Measurements from ENCODE around the gene PMFBP1. TPM values are rescaled to one million over a fixed set of nuclear protein-coding genes. Genes with fewer than 3 reads are reported as not detected.

Gene PMFBP1
- total and polyA plus RNA-seq, 10 of the 15 experiments (the other 5 are each of a cell fraction or from before 2014, with no cell fraction given), result 0.40 to 2.3 (median 1.1) TPM

- RAD21 ChIA-PET (ENCODE audit: unreplicated experiment), result no interaction called here
- Histone ChIP-seq H3K27me3 (replicated peaks in 1 of 2; ENCODE audit: control insufficient read depth in 2 of 2, insufficient read depth in 2 of 2, low read length in 1 of 2) (no peaks in the 10 kb centered on the region), H4K20me1 (ENCODE audit: control insufficient read depth, insufficient read depth) (no peaks in the 10 kb centered on the region), H3K4me3 (no peak overlapping the region), H3K9ac (ENCODE audit: control insufficient read depth, insufficient read depth, low read length) (no peak overlapping the region), H3K9me3 (replicated peaks; ENCODE audit: control insufficient read depth, insufficient read depth, low read length) (no peaks in the 10 kb centered on the region), H3K36me3 (ENCODE audit: control insufficient read depth in 2 of 2, insufficient read depth in 2 of 2, low read length in 1 of 2) (no peaks in the 10 kb centered on the region), H3K27ac (ENCODE audit: control insufficient read depth, insufficient read depth) (no peak overlapping the region), H3K4me2 (ENCODE audit: control insufficient read depth, insufficient read depth) (no peak overlapping the region), H2AFZ (ENCODE audit: control insufficient read depth, low read depth, low read length) (no peak overlapping the region), H3K79me2 (ENCODE audit: control insufficient read depth, insufficient read depth, low read length) (no peaks in the 10 kb centered on the region), H3K4me1 (ENCODE audit: control insufficient read depth, insufficient read depth, low read length) (no peaks in the 10 kb centered on the region)
- no TSS peak for BruUV-seq (replicated peaks)
- TF ChIP-seq CEBPB (IDR thresholded peaks at IDR 0.05; ENCODE audit: borderline replicate concordance in 1 of 2, low read depth in 2 of 2, low read length in 2 of 2) (no peak), CHD4 (IDR thresholded peaks at IDR 0.05) (no peak), HDAC2 (IDR thresholded peaks at IDR 0.05) (no peak)
- TF ChIP-seq, protein P1, sequence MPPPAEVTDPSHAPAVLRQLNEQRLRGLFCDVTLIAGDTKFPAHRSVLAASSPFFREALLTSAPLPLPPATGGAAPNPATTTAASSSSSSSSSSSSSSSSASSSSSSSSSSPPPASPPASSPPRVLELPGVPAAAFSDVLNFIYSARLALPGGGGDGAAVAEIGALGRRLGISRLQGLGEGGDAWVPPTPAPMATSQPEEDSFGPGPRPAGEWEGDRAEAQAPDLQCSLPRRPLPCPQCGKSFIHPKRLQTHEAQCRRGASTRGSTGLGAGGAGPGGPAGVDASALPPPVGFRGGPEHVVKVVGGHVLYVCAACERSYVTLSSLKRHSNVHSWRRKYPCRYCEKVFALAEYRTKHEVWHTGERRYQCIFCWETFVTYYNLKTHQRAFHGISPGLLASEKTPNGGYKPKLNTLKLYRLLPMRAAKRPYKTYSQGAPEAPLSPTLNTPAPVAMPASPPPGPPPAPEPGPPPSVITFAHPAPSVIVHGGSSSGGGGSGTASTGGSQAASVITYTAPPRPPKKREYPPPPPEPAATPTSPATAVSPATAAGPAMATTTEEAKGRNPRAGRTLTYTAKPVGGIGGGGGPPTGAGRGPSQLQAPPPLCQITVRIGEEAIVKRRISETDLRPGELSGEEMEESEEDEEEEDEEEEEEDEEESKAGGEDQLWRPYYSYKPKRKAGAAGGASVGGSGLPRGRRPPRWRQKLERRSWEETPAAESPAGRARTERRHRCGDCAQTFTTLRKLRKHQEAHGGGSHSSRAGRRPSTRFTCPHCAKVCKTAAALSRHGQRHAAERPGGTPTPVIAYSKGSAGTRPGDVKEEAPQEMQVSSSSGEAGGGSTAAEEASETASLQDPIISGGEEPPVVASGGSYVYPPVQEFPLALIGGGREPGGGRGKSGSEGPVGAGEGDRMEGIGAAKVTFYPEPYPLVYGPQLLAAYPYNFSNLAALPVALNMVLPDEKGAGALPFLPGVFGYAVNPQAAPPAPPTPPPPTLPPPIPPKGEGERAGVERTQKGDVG (CRISPR knock-in tag; IDR thresholded peaks at IDR 0.05), result no peak
- WGBS (ENCODE audit: insufficient coverage, insufficient replicate concordance, low lambda C conversion rate, missing lambda C conversion rate), result 28% methylated on average over 6 of the region's 6 CpGs
- SMC1A ChIA-PET (ENCODE audit: uncharacterized antibody, unreplicated experiment), result interaction anchor here (0.8 kb wide), 1 partner anchor 25 kb away, joined by 3 read pairs; no protein-coding TSS in a partner anchor
- DNase-seq (ENCODE audit: low read depth, low spot score), result no peak
- CTCF ChIA-PET, result no interaction called here
- ATAC-seq, result no peak
- in situ Hi-C loops (cut with MboI) (no loop called here), intact Hi-C loops (cut with micrococcal nuclease; ENCODE audit: unreplicated experiment) (no loop called here)
- POLR2A ChIA-PET, result no interaction called here
- no peak for FAIRE-seq
Measured at GRCh38 chr16:72216767-72217166, 44.8 kb upstream of the PMFBP1 start.

- no peaks in the 10 kb centered on the region for H3K4me1 ChIP-seq (ENCODE audit: control insufficient read depth, insufficient read depth, low read length)
- no peaks in the 10 kb centered on the region for H3K9me3 ChIP-seq (replicated peaks; ENCODE audit: control insufficient read depth, insufficient read depth, low read length)
- RAD21 ChIA-PET (ENCODE audit: unreplicated experiment), result no interaction called here
- H3K36me3 ChIP-seq (ENCODE audit: control insufficient read depth in 2 of 2, insufficient read depth in 2 of 2, low read length in 1 of 2), result no peaks in the 10 kb centered on the region
- no peak for DNase-seq (ENCODE audit: low read depth, low spot score)
- H3K27ac ChIP-seq (ENCODE audit: control insufficient read depth, insufficient read depth), result no peak overlapping the region
- H2AFZ ChIP-seq (ENCODE audit: control insufficient read depth, low read depth, low read length), result no peak overlapping the region
- no peak overlapping the region for H3K4me3 ChIP-seq
- 0 out of 4 replicates have a peak, but pooled peaks cover 0 to 1% of the 10 kb centered on the region in 2 experiments for H3K27me3 ChIP-seq (replicated peaks in 1 of 2; ENCODE audit: control insufficient read depth in 2 of 2, insufficient read depth in 2 of 2, low read length in 1 of 2)
- H3K79me2 ChIP-seq (ENCODE audit: control insufficient read depth, insufficient read depth, low read length), result no peaks in the 10 kb centered on the region
- BruUV-seq (replicated peaks), result no TSS peak
- FAIRE-seq, result no peak
- H3K9ac ChIP-seq (ENCODE audit: control insufficient read depth, insufficient read depth, low read length), result no peak overlapping the region
- SMC1A ChIA-PET (ENCODE audit: uncharacterized antibody, unreplicated experiment), result no interaction called here
- intact Hi-C loops (cut with micrococcal nuclease; ENCODE audit: unreplicated experiment), result no loop called here
- CTCF ChIA-PET, result no interaction called here
- no peak for ATAC-seq
- POLR2A ChIA-PET, result no interaction called here
- no peaks in the 10 kb centered on the region for H4K20me1 ChIP-seq (ENCODE audit: control insufficient read depth, insufficient read depth)
- in situ Hi-C loops (cut with MboI), result no loop called here
- H3K4me2 ChIP-seq (ENCODE audit: control insufficient read depth, insufficient read depth), result no peak overlapping the region
- TF ChIP-seq BACH1 (IDR thresholded peaks at IDR 0.05; ENCODE audit: borderline replicate concordance) (no peak), SMC3 (IDR thresholded peaks at IDR 0.05; ENCODE audit: borderline replicate concordance, low read length) (no peak), SUPT20H (IDR thresholded peaks at IDR 0.05; ENCODE audit: borderline replicate concordance, control insufficient read depth, low read depth, low read length) (no peak)
- TF ChIP-seq, protein P2, sequence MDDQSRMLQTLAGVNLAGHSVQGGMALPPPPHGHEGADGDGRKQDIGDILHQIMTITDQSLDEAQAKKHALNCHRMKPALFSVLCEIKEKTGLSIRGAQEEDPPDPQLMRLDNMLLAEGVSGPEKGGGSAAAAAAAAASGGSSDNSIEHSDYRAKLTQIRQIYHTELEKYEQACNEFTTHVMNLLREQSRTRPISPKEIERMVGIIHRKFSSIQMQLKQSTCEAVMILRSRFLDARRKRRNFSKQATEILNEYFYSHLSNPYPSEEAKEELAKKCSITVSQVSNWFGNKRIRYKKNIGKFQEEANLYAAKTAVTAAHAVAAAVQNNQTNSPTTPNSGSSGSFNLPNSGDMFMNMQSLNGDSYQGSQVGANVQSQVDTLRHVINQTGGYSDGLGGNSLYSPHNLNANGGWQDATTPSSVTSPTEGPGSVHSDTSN (IDR thresholded peaks at IDR 0.05; ENCODE audit: insufficient replicate concordance, low read depth, low read length), result no peak
- TF ChIP-seq, protein P3, sequence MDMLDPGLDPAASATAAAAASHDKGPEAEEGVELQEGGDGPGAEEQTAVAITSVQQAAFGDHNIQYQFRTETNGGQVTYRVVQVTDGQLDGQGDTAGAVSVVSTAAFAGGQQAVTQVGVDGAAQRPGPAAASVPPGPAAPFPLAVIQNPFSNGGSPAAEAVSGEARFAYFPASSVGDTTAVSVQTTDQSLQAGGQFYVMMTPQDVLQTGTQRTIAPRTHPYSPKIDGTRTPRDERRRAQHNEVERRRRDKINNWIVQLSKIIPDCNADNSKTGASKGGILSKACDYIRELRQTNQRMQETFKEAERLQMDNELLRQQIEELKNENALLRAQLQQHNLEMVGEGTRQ (IDR thresholded peaks at IDR 0.05; ENCODE audit: borderline replicate concordance, low read depth, low read length), result no peak
- TF ChIP-seq, protein P4, sequence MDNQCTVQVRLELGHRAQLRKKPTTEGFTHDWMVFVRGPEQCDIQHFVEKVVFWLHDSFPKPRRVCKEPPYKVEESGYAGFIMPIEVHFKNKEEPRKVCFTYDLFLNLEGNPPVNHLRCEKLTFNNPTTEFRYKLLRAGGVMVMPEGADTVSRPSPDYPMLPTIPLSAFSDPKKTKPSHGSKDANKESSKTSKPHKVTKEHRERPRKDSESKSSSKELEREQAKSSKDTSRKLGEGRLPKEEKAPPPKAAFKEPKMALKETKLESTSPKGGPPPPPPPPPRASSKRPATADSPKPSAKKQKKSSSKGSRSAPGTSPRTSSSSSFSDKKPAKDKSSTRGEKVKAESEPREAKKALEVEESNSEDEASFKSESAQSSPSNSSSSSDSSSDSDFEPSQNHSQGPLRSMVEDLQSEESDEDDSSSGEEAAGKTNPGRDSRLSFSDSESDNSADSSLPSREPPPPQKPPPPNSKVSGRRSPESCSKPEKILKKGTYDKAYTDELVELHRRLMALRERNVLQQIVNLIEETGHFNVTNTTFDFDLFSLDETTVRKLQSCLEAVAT (IDR thresholded peaks at IDR 0.05), result no peak
Measured at GRCh38 chr16:72214821-72215220, 42.9 kb upstream of the PMFBP1 start.
